ENCODE measurements around the gene MAD1L1. TPM values are rescaled to one million over a fixed set of nuclear protein-coding genes. Genes with fewer than 3 reads are reported as not detected.

The MAD1L1 gene
- total RNA-seq, 4 donors from 2014 or later = 8.0 to 52.7 (median 26.7) TPM

DNA sequence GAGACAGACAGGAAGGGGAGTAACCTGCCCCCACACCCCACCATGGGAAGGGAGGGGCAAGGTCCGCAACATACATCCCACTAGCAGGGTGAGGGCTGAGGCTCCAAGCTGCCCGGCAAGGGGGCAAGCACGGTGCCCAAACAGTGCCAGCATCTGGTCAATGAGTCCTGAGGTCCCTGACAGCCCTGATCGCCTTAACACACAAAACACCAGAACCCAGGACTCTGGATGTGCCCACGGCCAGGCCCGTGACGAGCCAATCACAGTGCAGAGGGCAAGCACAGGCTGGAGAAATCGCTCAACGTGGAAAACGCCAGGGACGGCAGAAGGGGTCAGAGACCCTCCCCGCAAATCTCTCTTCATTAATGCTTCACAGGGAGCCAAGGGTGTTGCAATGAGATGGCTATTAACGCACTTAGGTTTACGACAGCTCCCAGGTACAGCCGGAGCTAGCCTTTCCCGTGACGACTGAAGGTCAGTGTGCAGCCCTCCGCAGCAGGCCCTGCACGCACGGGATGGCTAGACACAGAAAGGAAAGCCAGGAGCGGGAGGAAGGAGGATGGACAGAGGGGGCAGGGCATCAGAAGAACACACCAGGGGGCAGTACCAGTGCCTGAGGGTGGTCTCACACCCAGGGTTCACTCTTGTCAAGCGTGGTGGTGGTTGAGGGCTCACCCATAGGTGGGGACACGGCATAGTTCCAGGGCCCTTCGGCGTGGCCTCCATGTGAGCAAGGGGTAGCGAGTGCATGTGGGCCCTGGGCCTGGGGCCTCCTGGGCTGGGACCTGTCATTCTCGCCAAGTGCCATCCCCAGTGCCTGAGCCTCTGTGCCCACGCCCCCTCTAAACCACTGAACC lies 220.5 kb downstream of the MAD1L1 start:
- DNase-seq = no peak
- H3K36me3 ChIP-seq = no peaks in the 10 kb centered on the region
- no peaks in the 10 kb centered on the region for H3K9me3 ChIP-seq
- TF ChIP-seq POLR2A (IDR thresholded peaks at IDR 0.05) (no peak), EP300 (IDR thresholded peaks at IDR 0.05; ENCODE audit: low read depth) (no peak), POLR2AphosphoS5 (IDR thresholded peaks at IDR 0.05) (no peak)
- TF ChIP-seq, protein P1, sequence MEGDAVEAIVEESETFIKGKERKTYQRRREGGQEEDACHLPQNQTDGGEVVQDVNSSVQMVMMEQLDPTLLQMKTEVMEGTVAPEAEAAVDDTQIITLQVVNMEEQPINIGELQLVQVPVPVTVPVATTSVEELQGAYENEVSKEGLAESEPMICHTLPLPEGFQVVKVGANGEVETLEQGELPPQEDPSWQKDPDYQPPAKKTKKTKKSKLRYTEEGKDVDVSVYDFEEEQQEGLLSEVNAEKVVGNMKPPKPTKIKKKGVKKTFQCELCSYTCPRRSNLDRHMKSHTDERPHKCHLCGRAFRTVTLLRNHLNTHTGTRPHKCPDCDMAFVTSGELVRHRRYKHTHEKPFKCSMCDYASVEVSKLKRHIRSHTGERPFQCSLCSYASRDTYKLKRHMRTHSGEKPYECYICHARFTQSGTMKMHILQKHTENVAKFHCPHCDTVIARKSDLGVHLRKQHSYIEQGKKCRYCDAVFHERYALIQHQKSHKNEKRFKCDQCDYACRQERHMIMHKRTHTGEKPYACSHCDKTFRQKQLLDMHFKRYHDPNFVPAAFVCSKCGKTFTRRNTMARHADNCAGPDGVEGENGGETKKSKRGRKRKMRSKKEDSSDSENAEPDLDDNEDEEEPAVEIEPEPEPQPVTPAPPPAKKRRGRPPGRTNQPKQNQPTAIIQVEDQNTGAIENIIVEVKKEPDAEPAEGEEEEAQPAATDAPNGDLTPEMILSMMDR (IDR thresholded peaks at IDR 0.05) = no peak
- no peaks in the 10 kb centered on the region for H3K27me3 ChIP-seq
- intact Hi-C loops (cut with DNase I; ENCODE audit: low total_unique reads) (no loop called here), in situ Hi-C loops (cut with MboI; ENCODE audit: low pct_ligation_motif_present in 1 of 4, low pct_unique_long_range_greater_than_20kb in 1 of 4, low sequenced_read_pairs in 3 of 4) (no loop called here)
- no peak overlapping the region for H3K27ac ChIP-seq
- no peak overlapping the region for H3K4me3 ChIP-seq
- WGBS, 2 donors (ENCODE audit: low coverage in 1 of 2) = 92 to 95% methylated on average over 4 to 27 of the region's 28 CpGs
- no peaks in the 10 kb centered on the region for H3K4me1 ChIP-seq

DNA sequence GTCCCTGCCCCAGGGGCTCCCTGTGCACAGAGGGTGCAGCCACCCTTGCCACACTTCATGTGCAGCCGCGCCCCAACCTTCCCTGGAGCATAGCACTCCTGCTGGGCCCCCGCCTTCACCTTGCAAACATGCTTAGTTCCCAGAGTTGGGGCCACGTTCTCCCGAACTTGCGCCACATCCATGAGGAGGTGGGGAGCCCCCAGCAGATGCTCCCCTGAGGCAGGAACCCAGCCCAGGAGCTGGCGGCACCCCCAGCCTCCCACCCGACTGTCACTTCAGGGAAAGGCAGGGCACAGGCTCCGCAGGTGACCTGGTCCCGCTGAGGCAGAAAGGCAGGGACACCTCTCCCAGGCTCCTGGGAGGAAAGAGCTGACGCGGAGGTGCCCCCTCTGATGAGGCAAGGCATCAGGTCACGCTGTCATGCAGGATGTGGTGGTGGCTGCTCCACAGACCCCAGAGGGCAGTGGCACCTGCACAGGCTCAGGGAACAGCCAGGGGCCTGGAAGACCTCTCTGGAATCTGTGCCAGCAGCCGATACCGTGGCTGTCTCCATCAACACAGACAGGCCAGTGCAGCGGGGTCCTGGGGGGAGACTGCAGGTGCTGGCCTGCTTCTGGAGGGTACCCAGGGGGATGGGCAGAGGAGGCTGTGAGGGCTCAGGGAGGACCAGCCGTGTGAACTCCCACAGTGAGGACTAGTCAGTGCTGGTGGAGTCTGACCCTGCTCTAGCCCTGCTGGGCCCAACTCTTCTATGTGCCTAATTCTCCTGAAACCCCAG lies 221.3 kb downstream of the MAD1L1 start:
- DNase-seq = no peak
- Histone ChIP-seq H3K27ac (no peak overlapping the region), H3K27me3 (no peaks in the 10 kb centered on the region), H3K4me3 (no peak overlapping the region), H3K9me3 (no peaks in the 10 kb centered on the region), H3K4me1 (no peaks in the 10 kb centered on the region), H3K36me3 (no peaks in the 10 kb centered on the region)
- TF ChIP-seq POLR2AphosphoS5 (IDR thresholded peaks at IDR 0.05) (no peak), EP300 (IDR thresholded peaks at IDR 0.05; ENCODE audit: low read depth) (no peak), POLR2A (IDR thresholded peaks at IDR 0.05) (no peak)
- TF ChIP-seq, protein P1 (IDR thresholded peaks at IDR 0.05) = no peak
- 87% methylated on average over 17 of the region's 17 CpGs; no CpG with 5 or more reads in 1 of the 2 donors for WGBS, 2 donors (ENCODE audit: low coverage in 1 of 2)
- intact Hi-C loops (cut with DNase I; ENCODE audit: low total_unique reads) = no loop called here
- in situ Hi-C loops (cut with MboI; ENCODE audit: low pct_ligation_motif_present in 1 of 4, low pct_unique_long_range_greater_than_20kb in 1 of 4, low sequenced_read_pairs in 3 of 4) = no loop called here

DNA sequence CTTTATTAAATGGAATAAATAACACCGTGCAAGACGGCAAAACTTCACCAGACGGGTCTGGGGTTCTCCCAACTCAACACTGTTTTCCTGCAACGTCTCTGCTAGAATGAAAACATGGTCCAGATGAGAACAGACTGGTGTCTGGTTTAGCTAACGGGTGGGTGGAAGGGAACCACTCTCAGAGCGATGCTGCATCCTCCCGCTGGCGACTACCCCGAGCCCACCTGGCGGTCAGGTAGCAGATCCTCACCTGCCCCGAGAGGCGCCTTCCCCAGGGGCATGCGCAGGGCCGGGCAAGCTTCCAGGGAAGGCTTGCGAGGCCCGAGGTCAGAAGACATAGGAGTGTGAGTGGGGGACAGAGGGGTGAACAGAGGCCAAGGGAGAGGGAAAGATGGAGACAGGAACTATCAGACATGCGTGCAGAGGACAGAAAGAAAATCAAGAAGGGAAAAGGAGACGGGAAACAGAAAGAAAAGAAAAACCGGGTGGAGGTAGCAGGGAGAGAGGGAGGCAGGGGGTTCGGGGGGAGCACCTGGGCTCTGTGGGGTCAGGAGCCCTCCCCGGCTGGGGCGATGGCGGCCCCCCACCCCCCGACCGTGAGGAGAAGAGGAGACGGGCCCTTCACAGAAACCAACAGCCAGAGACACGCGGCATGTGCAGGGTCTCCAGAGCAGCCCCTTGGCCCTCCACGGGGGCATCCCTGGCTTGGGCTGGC lies 222.0 kb downstream of the MAD1L1 start:
- TF ChIP-seq POLR2AphosphoS5 (IDR thresholded peaks at IDR 0.05) = no peak
- no peak for TF ChIP-seq EP300 (IDR thresholded peaks at IDR 0.05; ENCODE audit: low read depth)
- TF ChIP-seq POLR2A (IDR thresholded peaks at IDR 0.05) = no peak
- TF ChIP-seq, protein P1 (IDR thresholded peaks at IDR 0.05) = no peak
- 92 to 94% methylated on average over 7 to 29 of the region's 29 CpGs for WGBS, 2 donors (ENCODE audit: low coverage in 1 of 2)
- intact Hi-C loops (cut with DNase I; ENCODE audit: low total_unique reads) (no loop called here), in situ Hi-C loops (cut with MboI; ENCODE audit: low pct_ligation_motif_present in 1 of 4, low pct_unique_long_range_greater_than_20kb in 1 of 4, low sequenced_read_pairs in 3 of 4) (no loop called here)
- no peaks in the 10 kb centered on the region for H3K9me3 ChIP-seq
- H3K4me1 ChIP-seq = no peaks in the 10 kb centered on the region
- H3K4me3 ChIP-seq = no peak overlapping the region
- DNase-seq = no peak
- no peak overlapping the region for H3K27ac ChIP-seq
- H3K36me3 ChIP-seq = no peaks in the 10 kb centered on the region
- no peaks in the 10 kb centered on the region for H3K27me3 ChIP-seq

DNA sequence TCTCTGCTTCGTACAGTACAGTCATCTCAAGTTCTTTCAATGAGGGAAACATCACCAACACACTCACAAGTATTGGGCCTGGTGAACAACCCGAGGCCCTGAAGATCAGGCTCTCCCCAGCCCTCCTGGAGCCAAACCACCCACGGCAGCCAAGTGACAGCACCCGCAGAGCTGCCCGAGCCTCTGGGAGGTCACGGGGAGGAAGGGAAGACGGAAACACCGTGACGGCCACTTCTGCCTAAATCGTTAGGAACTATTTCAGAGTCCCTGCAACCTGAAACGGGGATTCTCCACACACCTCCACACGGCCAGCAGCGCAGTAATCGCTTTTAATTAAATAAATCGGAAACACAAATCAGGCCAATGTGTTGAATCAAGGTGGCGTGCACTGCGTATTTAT lies 222.6 kb downstream of the MAD1L1 start:
- Histone ChIP-seq H3K4me3 (no peak overlapping the region), H3K36me3 (no peaks in the 10 kb centered on the region), H3K4me1 (no peaks in the 10 kb centered on the region), H3K27me3 (no peaks in the 10 kb centered on the region), H3K27ac (no peak overlapping the region), H3K9me3 (no peaks in the 10 kb centered on the region)
- no peak for DNase-seq
- 91 to 93% methylated on average over 12 to 17 of the region's 17 CpGs for WGBS, 2 donors (ENCODE audit: low coverage in 1 of 2)
- intact Hi-C loops (cut with DNase I; ENCODE audit: low total_unique reads) (no loop called here), in situ Hi-C loops (cut with MboI; ENCODE audit: low pct_ligation_motif_present in 1 of 4, low pct_unique_long_range_greater_than_20kb in 1 of 4, low sequenced_read_pairs in 3 of 4) (no loop called here)
- TF ChIP-seq POLR2AphosphoS5 (IDR thresholded peaks at IDR 0.05) = no peak
- no peak for TF ChIP-seq POLR2A (IDR thresholded peaks at IDR 0.05)
- no peak for TF ChIP-seq EP300 (IDR thresholded peaks at IDR 0.05; ENCODE audit: low read depth)
- TF ChIP-seq, protein P1 (IDR thresholded peaks at IDR 0.05) = no peak
